ENCODE results near the gene POTEF.
"Not testable (repeated sequence)": the region's sequence is repeated elsewhere in the genome, so short reads cannot be mapped to it uniquely, and the experiment has no call there.

The POTEF gene

DNA sequence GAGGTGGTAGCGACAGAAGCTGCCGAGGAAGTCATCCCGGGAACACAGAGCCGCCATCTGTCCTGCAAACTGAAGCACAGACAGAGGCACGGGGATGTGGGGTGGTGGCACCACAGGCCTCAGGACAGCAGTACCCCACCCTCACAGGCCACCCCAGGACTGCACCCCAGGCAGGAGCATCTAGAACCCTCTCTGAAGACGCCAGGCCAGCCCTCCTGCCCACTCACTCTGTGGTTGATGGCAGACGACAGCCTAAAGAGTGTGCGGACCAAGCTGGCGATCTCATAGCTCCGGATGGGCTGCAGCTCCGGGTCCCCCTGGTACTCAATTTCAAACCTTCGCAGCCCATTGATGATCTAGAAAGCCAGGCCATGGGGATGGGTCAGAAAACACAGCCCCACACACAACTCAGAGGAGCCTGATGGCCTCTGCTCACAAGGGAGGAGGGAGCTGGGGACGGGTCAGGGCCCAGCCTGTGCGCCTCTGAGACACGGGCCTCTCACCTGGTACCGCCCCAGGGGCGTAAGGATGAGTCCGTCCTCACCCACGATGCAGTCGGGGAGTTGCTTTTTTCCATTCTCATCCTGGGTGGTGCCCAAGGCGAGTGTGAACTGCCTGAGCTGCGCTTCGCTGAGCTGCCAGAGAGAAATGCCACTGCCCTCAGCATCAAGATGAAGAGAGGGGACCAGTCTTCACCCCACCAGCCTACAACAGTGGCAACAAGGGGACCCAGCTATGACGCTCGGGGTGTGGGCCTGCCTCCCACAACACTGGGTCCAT is 24.0 kb upstream of the POTEF start:
- DNase-seq (ENCODE audit: low spot score), result no peak

DNA sequence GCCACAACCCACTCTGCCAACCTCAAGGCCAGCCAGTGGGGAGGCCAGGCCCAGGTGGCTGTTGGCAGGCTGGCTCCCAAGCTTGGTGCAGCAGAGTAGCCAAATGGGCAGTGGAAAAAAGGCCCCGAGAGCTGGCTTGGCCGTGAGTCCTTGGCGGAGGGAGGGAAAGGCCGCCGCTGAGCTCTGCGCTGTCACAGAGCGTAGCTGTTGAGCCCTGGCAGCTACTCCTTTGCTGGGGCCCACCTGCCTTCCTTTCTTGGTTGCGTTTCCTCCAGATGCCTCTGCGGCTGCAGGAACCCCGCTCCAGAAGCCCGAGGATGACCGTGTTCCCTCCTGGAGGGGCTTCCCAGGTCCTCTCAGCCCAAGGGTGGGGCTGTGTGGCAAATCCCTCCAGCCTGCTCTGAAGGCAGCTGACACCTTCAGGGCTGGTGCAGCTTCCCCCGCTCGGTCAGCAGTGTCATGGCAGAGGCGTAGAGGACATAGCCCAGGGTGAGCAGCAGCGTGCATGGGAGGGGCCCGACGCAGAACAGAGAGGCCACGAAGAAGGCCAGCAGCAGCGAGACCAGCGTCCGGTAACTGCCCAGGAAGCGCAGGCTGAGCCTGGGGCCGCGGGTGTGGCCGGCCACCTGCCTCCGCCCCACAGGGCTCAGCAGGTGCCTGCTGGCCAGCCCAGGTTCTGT is 23.3 kb upstream of the POTEF start:
- not testable (repeated sequence) for DNase-seq (ENCODE audit: low spot score)

GRCh38 chr2:130151145-130151512 is 22.1 kb upstream of the POTEF start:
- not testable (repeated sequence) for DNase-seq (ENCODE audit: low spot score)

GRCh38 chr2:130150181-130151144 is 21.4 kb upstream of the POTEF start:
- DNase-seq (ENCODE audit: low spot score), result no peak

DNA sequence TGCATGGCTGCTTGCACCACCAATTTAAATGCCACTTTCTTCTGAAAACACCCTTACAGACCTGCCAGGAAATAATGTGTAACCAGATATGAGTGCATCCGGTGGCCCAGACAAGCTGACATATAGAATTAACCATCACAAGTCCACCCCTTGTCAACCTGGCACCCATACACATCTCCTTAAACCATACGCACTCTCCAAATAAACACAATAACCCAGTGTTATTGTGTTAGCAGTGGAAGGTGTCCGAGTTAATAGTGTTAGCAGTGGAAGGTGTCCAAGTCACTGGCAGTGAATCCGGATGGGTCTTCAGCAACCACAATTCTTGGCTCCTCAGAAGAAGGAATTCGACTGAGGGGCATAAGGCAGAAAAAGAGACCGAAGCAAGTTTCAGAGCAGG is 19.5 kb upstream of the POTEF start:
- DNase-seq (ENCODE audit: low spot score), result not testable (repeated sequence)

- DNase-seq (ENCODE audit: low spot score), result peak; percentile 39
These were observed 16.0 kb upstream of the POTEF start, which contains the start of gene CCDC74B for GRCh38 chr2:130145006-130145414. CCDC74B (minus strand) TSS chr2:130145112; CDS start chr2:130144996, 116 bp downstream.

DNA sequence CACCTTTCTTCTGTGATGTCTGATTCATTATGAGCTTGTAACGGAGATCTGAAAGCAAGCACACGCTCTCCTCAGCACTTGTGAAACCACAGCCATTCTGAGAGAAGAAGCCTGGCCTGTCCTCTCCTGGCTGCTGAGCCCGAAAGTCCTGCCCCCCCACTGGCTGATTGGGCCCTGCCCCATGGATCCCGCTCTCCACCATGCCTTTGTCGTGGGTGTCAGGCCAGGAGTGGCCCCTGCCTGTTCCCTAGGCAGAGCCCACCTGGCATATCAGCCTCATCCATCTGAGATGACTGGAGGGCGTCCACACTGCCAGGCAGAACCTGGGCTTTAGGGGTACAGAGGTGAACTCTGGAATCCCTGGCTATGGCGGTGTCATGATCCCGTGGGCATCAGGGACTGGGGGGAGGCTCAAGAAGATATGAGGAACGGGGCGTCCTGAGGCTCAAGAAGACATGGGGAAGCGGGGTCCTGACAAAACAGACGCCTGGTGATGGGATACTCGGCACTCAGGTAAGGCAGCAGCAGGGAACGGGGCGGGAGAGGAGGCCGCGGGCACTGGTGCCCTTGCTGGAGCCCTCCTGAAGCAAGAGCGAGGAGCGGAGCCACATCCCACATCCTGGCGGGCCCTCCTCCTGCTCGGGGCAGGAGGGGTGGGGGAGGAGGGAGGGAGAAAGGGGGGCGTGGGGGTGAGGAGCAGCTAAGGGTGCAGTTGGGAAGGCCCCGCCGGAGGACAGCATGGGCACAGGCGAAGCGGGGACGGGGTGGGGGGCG is 14.4 kb upstream of the POTEF start:
- DNase-seq (ENCODE audit: low spot score), result not testable (repeated sequence)

- not testable (repeated sequence) for DNase-seq (ENCODE audit: low spot score)
These were observed 13.6 kb upstream of the POTEF start for GRCh38 chr2:130142396-130143265.

GRCh38 chr2:130141645-130142370 is 12.8 kb upstream of the POTEF start:
- not testable (repeated sequence) for DNase-seq (ENCODE audit: low spot score)

DNA sequence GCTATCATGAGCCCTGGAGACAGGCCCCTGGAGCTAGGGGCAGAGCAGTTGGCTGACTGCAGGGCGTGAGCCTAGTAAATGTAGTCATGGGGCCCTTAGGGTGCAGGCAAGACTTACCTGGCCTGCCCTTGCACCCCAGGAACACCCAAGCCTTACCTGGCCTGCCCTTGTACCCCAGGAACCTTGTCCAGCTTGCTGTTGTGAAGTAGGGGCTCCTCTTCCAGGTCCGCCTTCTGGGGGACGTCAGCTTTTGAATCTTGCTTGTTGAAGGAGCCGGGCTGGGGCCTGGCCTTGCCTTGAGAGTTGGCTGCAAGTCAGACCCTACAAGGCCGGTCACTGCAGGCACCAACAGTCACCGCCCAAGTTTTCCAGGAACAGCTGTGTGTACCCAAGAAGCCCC is 12.0 kb upstream of the POTEF start:
- not testable (repeated sequence) for DNase-seq (ENCODE audit: low spot score)

GRCh38 chr2:130140516-130140915 is 11.5 kb upstream of the POTEF start:
- DNase-seq (ENCODE audit: low spot score), result not testable (repeated sequence)

- not testable (repeated sequence) for DNase-seq (ENCODE audit: low spot score)
These were observed 10.6 kb upstream of the POTEF start for GRCh38 chr2:130139331-130140280.

DNA sequence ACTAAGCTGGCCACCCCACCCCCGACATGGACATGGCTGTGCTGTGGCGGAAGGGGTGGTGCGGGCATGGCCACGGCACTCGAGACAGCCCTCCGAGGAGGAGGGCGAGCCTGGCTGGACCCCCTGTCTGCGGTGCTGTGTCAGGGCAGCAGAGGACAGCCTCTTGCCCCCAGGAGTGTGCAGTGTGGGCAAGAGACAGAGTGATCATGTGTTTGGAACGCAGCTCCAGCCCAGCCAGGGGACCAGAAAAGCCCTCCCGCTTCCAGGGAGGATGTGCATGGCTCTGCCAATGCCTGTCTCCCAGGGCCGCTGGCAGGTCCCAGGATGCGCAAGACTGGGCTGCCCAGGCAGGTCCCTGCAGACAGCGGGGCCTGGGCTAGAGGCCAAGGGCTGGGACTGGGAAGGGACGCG is 9.8 kb upstream of the POTEF start:
- DNase-seq (ENCODE audit: low spot score), result not testable (repeated sequence)

DNA sequence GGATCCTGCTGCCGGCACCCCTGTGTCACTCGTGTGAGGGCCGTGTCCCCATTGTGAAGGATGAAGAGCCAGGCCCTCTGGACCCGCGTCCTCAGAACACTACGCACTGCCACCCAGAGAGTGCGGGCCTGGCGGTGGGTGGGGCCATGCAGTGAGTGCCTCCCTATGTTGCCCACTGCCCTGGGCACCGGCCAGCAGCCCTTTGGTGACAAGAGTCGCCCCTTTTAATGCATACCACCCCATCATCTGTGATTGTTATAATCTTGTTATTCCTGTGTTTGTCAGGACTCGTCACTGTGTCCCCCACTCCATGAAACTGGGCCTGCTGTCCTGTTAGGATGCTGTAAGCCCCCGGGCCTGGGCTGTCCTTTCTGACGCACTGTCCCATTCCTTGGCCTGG is 9.3 kb upstream of the POTEF start:
- DNase-seq (ENCODE audit: low spot score), result not testable (repeated sequence)

DNA sequence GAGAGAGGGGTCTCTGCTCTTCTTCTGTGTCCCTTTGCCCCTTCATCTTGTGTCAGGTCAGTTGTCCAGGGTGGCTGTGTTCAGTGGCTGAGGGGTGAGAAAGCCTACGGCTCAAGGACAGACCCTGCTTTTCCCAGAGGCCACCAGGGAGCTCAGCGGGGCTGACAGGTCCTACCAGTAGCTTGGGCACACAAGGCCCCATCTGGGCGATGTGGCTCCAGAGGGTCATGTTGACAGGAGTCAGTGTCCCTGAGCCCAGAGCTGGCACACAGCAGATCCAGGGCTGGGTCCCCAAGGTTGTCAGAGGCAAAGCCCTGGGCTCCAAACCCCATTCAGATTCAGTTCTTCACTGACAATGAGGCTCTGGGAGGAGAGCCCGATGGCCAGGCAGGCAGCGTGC is 8.1 kb upstream of the POTEF start:
- not testable (repeated sequence) for DNase-seq (ENCODE audit: low spot score)

DNA sequence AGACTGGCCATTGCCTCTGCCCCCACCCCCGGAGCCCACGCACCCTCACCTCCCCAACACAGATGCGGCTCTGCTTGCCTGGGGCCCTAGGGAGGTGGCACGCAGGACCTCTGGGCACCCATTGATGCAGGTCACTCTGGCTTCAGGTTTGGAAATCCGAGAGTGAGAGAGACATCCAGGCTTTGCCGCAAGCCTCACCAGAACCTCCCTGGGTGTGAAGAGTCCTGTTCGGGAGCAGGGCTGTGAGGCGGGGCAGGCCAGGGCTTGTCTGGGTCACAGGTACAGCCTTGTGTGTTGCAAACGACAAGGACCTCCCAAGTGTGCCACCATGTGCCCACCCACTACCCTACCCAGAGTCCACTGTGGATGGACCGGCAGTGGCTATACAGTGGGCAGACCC is 7.5 kb upstream of the POTEF start:
- DNase-seq (ENCODE audit: low spot score), result not testable (repeated sequence)

GRCh38 chr2:130135692-130136541 is 6.9 kb upstream of the POTEF start:
- DNase-seq (ENCODE audit: low spot score), result no peak

DNA sequence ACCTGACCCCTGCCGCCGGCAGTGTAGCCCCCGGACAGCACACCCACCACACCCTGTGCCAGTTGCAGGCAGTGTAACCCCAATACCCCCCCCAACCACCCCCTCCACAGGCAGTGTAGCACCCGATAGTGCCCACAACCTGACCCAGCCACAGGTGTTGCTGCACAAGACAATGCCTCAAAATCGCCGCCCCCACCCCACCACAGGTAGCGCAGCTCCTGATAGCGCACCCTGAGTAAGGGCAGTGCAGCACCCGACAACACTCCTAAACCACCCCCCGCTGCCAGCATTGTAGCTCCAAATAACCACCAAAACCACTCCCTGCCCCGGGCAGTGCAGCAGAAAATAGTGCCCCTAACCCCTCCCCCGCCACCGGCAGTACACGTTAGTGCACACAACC is 558 bp downstream of the POTEF start:
- DNase-seq (ENCODE audit: low spot score), result not testable (repeated sequence)

All from LoVo (cell line).